Spleen (tissue), 11 donors: ENCODE data around the gene XAGE2. TPM values are rescaled to one million over a fixed set of nuclear protein-coding genes. Genes with fewer than 3 reads are reported as not detected.
A peak's percentile ranks its signal among the peaks of the same experiment; 100 is the strongest.

Source experiments
- DNase-seq: peaks from one replicate; pipeline ENCODE4 v3.0.0-alpha.2; 2020
- H3K27ac ChIP-seq, 8 donors: fragments of 200-600 bp; sonication (generic) in 7 of 8; 1 replicate in 4 of 8; 2 replicates in 4 of 8; pipeline versions ENCODE4 v1.5.0 to v1.8.0; 2016 to 2021; ENCODE audit warnings: inconsistent platforms in 4 of 8, mild to moderate bottlenecking in 4 of 8, moderate library complexity in 1 of 8
- H3K27me3 ChIP-seq, 7 donors: fragments of 200-600 bp; sonication (generic) in 6 of 7; replicated peaks in 1 of 7; 1 replicate in 4 of 7; 2 replicates in 3 of 7; pipeline versions ENCODE4 v1.5.0 to v1.8.0; 2016 to 2021; ENCODE audit warnings: inconsistent platforms in 3 of 7, mild to moderate bottlenecking in 1 of 7
- H3K36me3 ChIP-seq, 6 donors: fragments of 200-600 bp; sonication (generic) in 5 of 6; 1 replicate in 4 of 6; 2 replicates in 2 of 6; pipeline versions ENCODE4 v1.5.0 to v1.8.0; 2016 to 2021; ENCODE audit warnings: inconsistent platforms in 2 of 6
- H3K4me1 ChIP-seq, 6 donors: fragments of 200-600 bp; sonication (generic) in 5 of 6; 1 replicate in 3 of 6; 2 replicates in 3 of 6; pipeline versions ENCODE4 v1.5.0 to v1.8.0; 2016 to 2021; ENCODE audit warnings: inconsistent platforms in 3 of 6
- H3K4me3 ChIP-seq, 8 donors: fragments of 200-600 bp; sonication (generic) in 7 of 8; 1 replicate in 4 of 8; 2 replicates in 4 of 8; pipeline versions ENCODE4 v1.5.0 to v1.8.0; 2016 to 2021; ENCODE audit warnings: inconsistent platforms in 4 of 8, mild to moderate bottlenecking in 4 of 8, moderate library complexity in 2 of 8
- H3K9me3 ChIP-seq, 8 donors: fragments of 200-600 bp; sonication (generic) in 7 of 8; 1 replicate in 4 of 8; 2 replicates in 4 of 8; pipeline versions ENCODE4 v1.5.0 to v1.8.0; 2016 to 2021; ENCODE audit warnings: inconsistent platforms in 4 of 8
- CTCF ChIP-seq, 11 experiments: fragments of 200-600 bp in 7 of 11; fragments of 450-650 bp in 4 of 11; sonication (generic) in 4 of 11; IDR thresholded peaks in 8 of 11; conservative IDR thresholded peaks in 3 of 11; 1 replicate in 7 of 11; 2 replicates in 4 of 11; pipeline versions ENCODE4 v1.4.0 to v1.8.0; 2016 to 2021; ENCODE audit warnings: antibody characterized with exemption in 11 of 11, inconsistent platforms in 4 of 11, mild to moderate bottlenecking in 1 of 11
- POLR2A ChIP-seq, 3 donors: fragments of 450-650 bp; IDR thresholded peaks; one replicate each; pipeline ENCODE4 v1.5.1; 2017; ENCODE audit warnings: antibody characterized with exemption in 3 of 3, mild to moderate bottlenecking in 1 of 3
- POLR2AphosphoS5 ChIP-seq, 3 donors: sonication (generic); formaldehyde crosslinking; IDR thresholded peaks; one replicate each; pipeline ENCODE4 v1.5.1; 2017; ENCODE audit warnings: antibody characterized with exemption in 3 of 3
- WGBS, 5 donors: extraction: QIAGEN DNeasy Blood & Tissue Kit in 3 of 5; methylation state at CpG; one replicate each; pipeline versions ENCODE4 v1.1.5 to v1.1.7; 2013 to 2018; 5-methylcytosine and 5-hydroxymethylcytosine counted together
- intact Hi-C: fragments of 100-400 bp; cut with DNase I; formaldehyde crosslinking; loops from one replicate; pipeline ENCODE4 v1.15.0; 2023; ENCODE audit warnings: low total_unique reads
- polyA plus RNA-seq, 3 donors: library from polyadenylated mRNA; stranded (reverse); fragments of 200-250 nt; gene quantifications; one replicate each; pipeline ENCODE4 v1.2.1, GENCODE V29; 2013
- total RNA-seq, 7 donors: library from RNA; depleted of rRNA in 3 of 7; stranded (reverse); fragments of >200 nt in 3 of 7; fragmentation: NEBNext Ultra II Directional in 4 of 7; extraction: Animal tissue kit (Norgen Biotek cat#: 25700) in 4 of 7; gene quantifications; one replicate each; pipeline versions ENCODE4 v1.1.0 to v1.2.1, GENCODE V29; 2016 to 2021
- donor health status: healthy with polysubstance abuse.
- donor health status: DM: no; HTN: no; CAD: no; lungs with moderate emphysema.
- donor health status: DM: no; HTN: no; CAD: no.
- donor health status: Bipolar disorder and iron deficiency.
- donor health status: healthy.
- donor health status: DM: no; HTN: no; CAD: no.
- donor health status: DM: yes; HTN: yes; CAD: no.

The XAGE2 gene
- total and polyA plus RNA-seq, 10 donors, result not detected

- no peak for DNase-seq
- 8 to 27% (median 18%) methylated on average over 7 to 8 of the region's 8 CpGs for WGBS, 5 donors
Observed at GRCh38 chrX:52363247-52363883, 5.5 kb upstream of the XAGE2 start.

GRCh38 chrX:52378870-52379269, 10.0 kb downstream of the XAGE2 start:
- H3K4me1 ChIP-seq, result no peaks in the 10 kb centered on the region
- TF ChIP-seq CTCF (IDR thresholded peaks at IDR 0.05 in 8 of 11, conservative IDR thresholded peaks at IDR 0.05 in 3 of 11) (no peak), POLR2AphosphoS5 (IDR thresholded peaks at IDR 0.05) (no peak), POLR2A (IDR thresholded peaks at IDR 0.05) (no peak)
- no peaks in the 10 kb centered on the region for H3K36me3 ChIP-seq
- intact Hi-C loops, result no loop called here
- no peak overlapping the region for H3K27ac ChIP-seq
- WGBS, 5 donors, result 56 to 84% (median 70%) methylated on average over 2 of the region's 2 CpGs
- H3K27me3 ChIP-seq, result peaks cover 0 to 39% (median 0%) of the 10 kb centered on the region in 7 donors
- no peak for DNase-seq
- H3K9me3 ChIP-seq, result no peaks in the 10 kb centered on the region
- H3K4me3 ChIP-seq, result no peak overlapping the region

More at GRCh38 chrX:52363247-52363883, 5.5 kb upstream of the XAGE2 start:
- TF ChIP-seq POLR2AphosphoS5 (IDR thresholded peaks at IDR 0.05) (no peak), POLR2A (IDR thresholded peaks at IDR 0.05) (no peak), CTCF (IDR thresholded peaks at IDR 0.05 in 8 of 11, conservative IDR thresholded peaks at IDR 0.05 in 3 of 11) (no peak)
- Histone ChIP-seq H3K27ac (no peak overlapping the region), H3K4me3 (no peak overlapping the region), H3K27me3 (peaks cover 0 to 46% (median 0%) of the 10 kb centered on the region in 7 donors), H3K4me1 (no peaks in the 10 kb centered on the region), H3K9me3 (no peaks in the 10 kb centered on the region), H3K36me3 (no peaks in the 10 kb centered on the region)
- intact Hi-C loops, result no loop called here

GRCh38 chrX:52380993-52381392, 12.2 kb downstream of the XAGE2 start:
- DNase-seq, result peak; percentile 73
- H3K36me3 ChIP-seq, result no peaks in the 10 kb centered on the region
- H3K4me3 ChIP-seq, result no peak overlapping the region
- no peaks in the 10 kb centered on the region for H3K4me1 ChIP-seq
- intact Hi-C loops, result no loop called here
- peaks cover 0 to 29% (median 0%) of the 10 kb centered on the region in 7 donors for H3K27me3 ChIP-seq
- no peaks in the 10 kb centered on the region for H3K9me3 ChIP-seq
- TF ChIP-seq CTCF (IDR thresholded peaks at IDR 0.05 in 8 of 11, conservative IDR thresholded peaks at IDR 0.05 in 3 of 11) (no peak), POLR2A (IDR thresholded peaks at IDR 0.05) (no peak), POLR2AphosphoS5 (IDR thresholded peaks at IDR 0.05) (no peak)
- no peak overlapping the region for H3K27ac ChIP-seq
- 74 to 91% (median 87%) methylated on average over 4 to 7 of the region's 7 CpGs for WGBS, 5 donors

- Histone ChIP-seq H3K27me3 (peaks cover 0 to 15% (median 0%) of the 10 kb centered on the region in 7 donors), H3K4me1 (no peaks in the 10 kb centered on the region), H3K9me3 (no peaks in the 10 kb centered on the region), H3K36me3 (no peaks in the 10 kb centered on the region), H3K27ac (no peak overlapping the region), H3K4me3 (no peak overlapping the region)
- WGBS, 5 donors, result 61 to 84% (median 73%) methylated on average over 5 to 8 of the region's 8 CpGs
- no peak for DNase-seq
- no peak for TF ChIP-seq POLR2A (IDR thresholded peaks at IDR 0.05)
- no peak for TF ChIP-seq CTCF (IDR thresholded peaks at IDR 0.05 in 8 of 11, conservative IDR thresholded peaks at IDR 0.05 in 3 of 11)
- no peak for TF ChIP-seq POLR2AphosphoS5 (IDR thresholded peaks at IDR 0.05)
- intact Hi-C loops, result no loop called here
Observed at GRCh38 chrX:52410439-52411394, 41.9 kb downstream of the XAGE2 start.
